ENCODE data around the gene IBA57. TPM values are rescaled to one million over a fixed set of nuclear protein-coding genes. Genes with fewer than 3 reads are reported as not detected.

IBA57 gene
- total RNA-seq, 2 experiments from 2014 or later: 9.1 to 9.9 TPM

DNA sequence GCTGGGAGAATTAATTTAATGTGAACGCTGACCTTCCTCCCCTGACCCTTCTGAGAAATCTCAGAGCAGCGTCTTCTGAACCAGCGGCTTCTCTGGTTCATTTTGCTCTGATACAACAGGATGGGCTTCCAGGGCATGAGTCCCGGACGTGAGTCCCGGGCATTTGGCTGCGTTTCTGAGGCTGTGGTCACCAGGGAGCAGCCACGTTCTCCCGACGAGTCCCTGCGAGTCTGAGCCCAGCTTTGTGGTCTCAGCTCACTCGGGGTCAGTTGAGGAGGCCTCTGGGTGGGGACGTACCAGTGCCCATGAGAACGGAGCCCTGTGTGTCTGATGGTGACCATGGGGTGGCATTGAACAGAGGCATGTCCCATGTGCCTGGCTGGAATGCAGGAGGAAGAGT lies 24.6 kb downstream of the IBA57 start:
- CTCF ChIA-PET (ENCODE audit: unreplicated experiment): no interaction called here
- POLR2A ChIA-PET: no interaction called here
- Histone ChIP-seq H3K36me3 (ENCODE audit: insufficient read depth, low read length) (no peaks in the 10 kb centered on the region), H3K4me2 (ENCODE audit: low read length) (no peak overlapping the region), H3K4me3 (ENCODE audit: low read depth, low read length, poor library complexity, severe bottlenecking) (no peak overlapping the region), H3K9me3 (ENCODE audit: low read length) (no peaks in the 10 kb centered on the region), H3K9me2 (ENCODE audit: insufficient read depth, low read length) (no peaks in the 10 kb centered on the region), H3K27ac (ENCODE audit: low read depth, low read length, poor library complexity, severe bottlenecking) (no peak overlapping the region), H3K79me2 (ENCODE audit: insufficient read depth, low read depth, low read length) (no peaks in the 10 kb centered on the region), H4K20me1 (ENCODE audit: insufficient read depth, low read length) (no peaks in the 10 kb centered on the region), H3K4me1 (ENCODE audit: insufficient read depth, low read length, poor library complexity, severe bottlenecking) (no peaks in the 10 kb centered on the region), H2AFZ (ENCODE audit: low read length) (no peak overlapping the region)
- no TSS peak for BruUV-seq (replicated peaks)
- no peak for TF ChIP-seq EZH2phosphoT487 (IDR thresholded peaks at IDR 0.05; ENCODE audit: borderline replicate concordance, low read depth, low read length)
- TF ChIP-seq, protein P1, sequence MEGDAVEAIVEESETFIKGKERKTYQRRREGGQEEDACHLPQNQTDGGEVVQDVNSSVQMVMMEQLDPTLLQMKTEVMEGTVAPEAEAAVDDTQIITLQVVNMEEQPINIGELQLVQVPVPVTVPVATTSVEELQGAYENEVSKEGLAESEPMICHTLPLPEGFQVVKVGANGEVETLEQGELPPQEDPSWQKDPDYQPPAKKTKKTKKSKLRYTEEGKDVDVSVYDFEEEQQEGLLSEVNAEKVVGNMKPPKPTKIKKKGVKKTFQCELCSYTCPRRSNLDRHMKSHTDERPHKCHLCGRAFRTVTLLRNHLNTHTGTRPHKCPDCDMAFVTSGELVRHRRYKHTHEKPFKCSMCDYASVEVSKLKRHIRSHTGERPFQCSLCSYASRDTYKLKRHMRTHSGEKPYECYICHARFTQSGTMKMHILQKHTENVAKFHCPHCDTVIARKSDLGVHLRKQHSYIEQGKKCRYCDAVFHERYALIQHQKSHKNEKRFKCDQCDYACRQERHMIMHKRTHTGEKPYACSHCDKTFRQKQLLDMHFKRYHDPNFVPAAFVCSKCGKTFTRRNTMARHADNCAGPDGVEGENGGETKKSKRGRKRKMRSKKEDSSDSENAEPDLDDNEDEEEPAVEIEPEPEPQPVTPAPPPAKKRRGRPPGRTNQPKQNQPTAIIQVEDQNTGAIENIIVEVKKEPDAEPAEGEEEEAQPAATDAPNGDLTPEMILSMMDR (conservative IDR thresholded peaks at IDR 0.05; ENCODE audit: low read length): no peak
- intact Hi-C loops (cut with micrococcal nuclease; ENCODE audit: unreplicated experiment): no loop called here
- no peak for DNase-seq (ENCODE audit: low spot score)

DNA sequence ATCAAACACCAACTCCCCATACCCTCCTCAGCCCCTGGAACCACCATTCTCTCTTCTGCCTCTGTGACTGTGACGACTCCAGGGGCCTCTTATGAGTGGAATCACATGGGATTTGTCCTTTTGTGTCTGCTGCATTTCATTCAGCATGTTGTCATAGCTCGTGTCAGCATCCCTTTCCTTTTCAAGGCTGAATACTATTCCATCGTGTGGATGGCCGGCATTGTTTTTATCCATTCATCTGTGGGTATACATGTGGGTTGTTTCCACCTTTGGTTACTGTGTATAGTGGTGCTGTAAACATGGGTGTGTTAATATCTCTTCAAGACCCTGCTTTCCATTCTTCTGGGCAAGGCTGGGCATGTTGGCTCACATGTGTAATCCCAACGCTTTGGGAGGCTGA lies 25.2 kb downstream of the IBA57 start:
- no peak for DNase-seq (ENCODE audit: low spot score)
- Histone ChIP-seq H2AFZ (ENCODE audit: low read length) (no peak overlapping the region), H3K27ac (ENCODE audit: low read depth, low read length, poor library complexity, severe bottlenecking) (no peak overlapping the region), H3K4me1 (ENCODE audit: insufficient read depth, low read length, poor library complexity, severe bottlenecking) (no peaks in the 10 kb centered on the region), H3K4me3 (ENCODE audit: low read depth, low read length, poor library complexity, severe bottlenecking) (no peak overlapping the region), H3K9me3 (ENCODE audit: low read length) (no peaks in the 10 kb centered on the region), H3K9me2 (ENCODE audit: insufficient read depth, low read length) (no peaks in the 10 kb centered on the region), H4K20me1 (ENCODE audit: insufficient read depth, low read length) (no peaks in the 10 kb centered on the region), H3K36me3 (ENCODE audit: insufficient read depth, low read length) (no peaks in the 10 kb centered on the region), H3K79me2 (ENCODE audit: insufficient read depth, low read depth, low read length) (no peaks in the 10 kb centered on the region), H3K4me2 (ENCODE audit: low read length) (no peak overlapping the region)
- TF ChIP-seq, protein P1 (conservative IDR thresholded peaks at IDR 0.05; ENCODE audit: low read length): no peak
- no peak for TF ChIP-seq EZH2phosphoT487 (IDR thresholded peaks at IDR 0.05; ENCODE audit: borderline replicate concordance, low read depth, low read length)
- CTCF ChIA-PET (ENCODE audit: unreplicated experiment): no interaction called here
- no TSS peak for BruUV-seq (replicated peaks)
- intact Hi-C loops (cut with micrococcal nuclease; ENCODE audit: unreplicated experiment): no loop called here
- POLR2A ChIA-PET: no interaction called here

DNA sequence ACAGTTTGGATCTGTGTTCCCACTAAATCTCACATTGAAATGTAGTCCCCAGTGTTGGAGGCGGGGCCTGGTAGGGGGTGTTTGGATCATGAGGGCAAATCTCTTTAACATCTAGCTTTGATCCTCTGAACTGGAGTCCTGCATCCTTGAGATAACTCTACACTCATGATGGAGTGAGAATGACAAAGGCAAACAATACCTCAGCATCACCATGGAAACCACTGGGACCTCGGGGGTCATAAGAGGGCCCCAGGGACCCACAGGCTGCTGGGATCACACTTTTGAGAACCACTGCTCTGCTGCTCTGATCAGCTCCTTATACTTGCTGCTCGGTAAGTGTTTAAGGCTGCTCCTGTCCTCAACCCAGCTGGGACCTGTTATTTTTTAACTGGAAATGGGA lies 28.8 kb downstream of the IBA57 start:
- Histone ChIP-seq H4K20me1 (ENCODE audit: insufficient read depth, low read length) (no peaks in the 10 kb centered on the region), H3K9me3 (ENCODE audit: low read length) (peaks cover 9% of the 10 kb centered on the region; the same call in 1 of the 2 replicates), H3K4me2 (ENCODE audit: low read length) (no peak overlapping the region), H2AFZ (ENCODE audit: low read length) (no peak overlapping the region), H3K4me1 (ENCODE audit: insufficient read depth, low read length, poor library complexity, severe bottlenecking) (no peaks in the 10 kb centered on the region), H3K79me2 (ENCODE audit: insufficient read depth, low read depth, low read length) (no peaks in the 10 kb centered on the region), H3K4me3 (ENCODE audit: low read depth, low read length, poor library complexity, severe bottlenecking) (no peak overlapping the region), H3K9me2 (ENCODE audit: insufficient read depth, low read length) (no peaks in the 10 kb centered on the region), H3K27ac (ENCODE audit: low read depth, low read length, poor library complexity, severe bottlenecking) (no peak overlapping the region), H3K36me3 (ENCODE audit: insufficient read depth, low read length) (no peaks in the 10 kb centered on the region)
- POLR2A ChIA-PET: interaction anchor here (0.7 kb wide), 1 partner anchor 29 kb away, joined by 3 read pairs; the partner anchor contains the start of gene IBA57
- DNase-seq (ENCODE audit: low spot score): no peak
- CTCF ChIA-PET (ENCODE audit: unreplicated experiment): no interaction called here
- BruUV-seq (replicated peaks): no TSS peak
- TF ChIP-seq, protein P1 (conservative IDR thresholded peaks at IDR 0.05; ENCODE audit: low read length): no peak
- no peak for TF ChIP-seq EZH2phosphoT487 (IDR thresholded peaks at IDR 0.05; ENCODE audit: borderline replicate concordance, low read depth, low read length)
- intact Hi-C loops (cut with micrococcal nuclease; ENCODE audit: unreplicated experiment): no loop called here
